Measurements from ENCODE around the gene HLA-B. TPM values are rescaled to one million over a fixed set of nuclear protein-coding genes. Genes with fewer than 3 reads are reported as not detected.
"Not testable (repeated sequence)": the region's sequence is repeated elsewhere in the genome, so short reads cannot be mapped to it uniquely, and the experiment has no call there.

The HLA-B gene
- total RNA-seq, 1 donor, result 475 TPM

DNA sequence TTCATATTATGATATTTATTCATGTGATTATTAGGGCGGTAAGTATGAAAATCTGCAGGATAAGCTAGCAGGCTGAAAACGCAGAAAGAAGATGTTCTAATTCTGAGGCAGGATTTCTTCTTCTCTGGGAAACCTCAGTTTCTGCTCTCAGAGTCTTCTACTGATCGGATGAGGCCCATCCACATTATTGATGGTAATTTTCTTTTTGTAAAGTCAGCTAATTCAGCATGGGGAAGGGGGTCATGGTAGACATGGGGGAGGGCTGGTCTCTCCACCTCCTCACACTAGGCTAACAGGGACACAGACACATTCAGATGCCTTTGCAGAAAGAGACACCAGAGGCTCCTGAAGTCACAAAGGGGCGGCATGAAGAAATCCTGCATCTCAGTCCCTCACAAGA is 24.7 kb upstream of the HLA-B start:
- TF ChIP-seq CTCF (IDR thresholded peaks at IDR 0.05; ENCODE audit: insufficient read depth, low read depth, low read length), result no peak
- DNase-seq (ENCODE audit: low read depth), result no peak
- H3K4me3 ChIP-seq (ENCODE audit: low read depth, low read length), result no peak overlapping the region

DNA sequence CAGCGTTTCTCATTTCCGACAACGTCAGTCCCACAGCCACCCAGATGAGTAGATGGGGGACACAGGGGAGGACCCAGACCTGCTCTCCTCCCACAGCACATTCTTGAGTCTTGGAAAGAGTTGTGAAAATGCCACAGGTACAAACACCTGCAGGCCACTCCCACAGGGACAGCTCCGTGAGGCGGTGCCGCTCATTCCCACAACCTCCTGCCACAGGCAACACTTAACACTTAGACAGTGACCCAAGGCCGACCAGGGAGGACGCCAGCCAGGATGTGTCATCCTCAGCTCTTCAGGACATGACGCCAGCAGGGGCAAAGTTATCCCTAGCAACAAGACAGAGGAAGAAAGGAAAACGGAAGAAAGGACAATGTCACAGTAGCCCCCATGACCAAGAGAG is 22.9 kb upstream of the HLA-B start:
- TF ChIP-seq CTCF (IDR thresholded peaks at IDR 0.05; ENCODE audit: insufficient read depth, low read depth, low read length), result no peak
- DNase-seq (ENCODE audit: low read depth), result no peak
- H3K4me3 ChIP-seq (ENCODE audit: low read depth, low read length), result no peak overlapping the region

DNA sequence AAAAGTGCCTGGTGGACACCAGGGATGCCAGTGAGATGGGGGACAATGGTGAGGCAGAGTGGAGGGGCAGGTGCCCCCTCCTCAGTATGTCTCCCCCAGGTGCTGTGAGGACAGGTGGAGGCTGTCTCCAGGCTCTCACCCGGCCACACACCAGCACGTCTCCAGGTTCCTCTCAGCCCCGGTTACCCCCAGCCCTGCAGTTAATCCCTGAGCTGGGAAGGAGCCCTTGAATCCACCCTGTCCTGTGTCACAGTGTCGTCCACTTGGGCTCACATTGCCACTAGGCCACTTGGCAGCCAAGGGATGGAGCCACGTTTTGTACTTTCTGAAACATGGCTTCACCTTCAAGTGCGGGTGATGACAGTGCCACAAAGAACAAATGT is 21.7 kb upstream of the HLA-B start:
- no peak for TF ChIP-seq CTCF (IDR thresholded peaks at IDR 0.05; ENCODE audit: insufficient read depth, low read depth, low read length)
- H3K4me3 ChIP-seq (ENCODE audit: low read depth, low read length), result no peak overlapping the region
- no peak for DNase-seq (ENCODE audit: low read depth)

DNA sequence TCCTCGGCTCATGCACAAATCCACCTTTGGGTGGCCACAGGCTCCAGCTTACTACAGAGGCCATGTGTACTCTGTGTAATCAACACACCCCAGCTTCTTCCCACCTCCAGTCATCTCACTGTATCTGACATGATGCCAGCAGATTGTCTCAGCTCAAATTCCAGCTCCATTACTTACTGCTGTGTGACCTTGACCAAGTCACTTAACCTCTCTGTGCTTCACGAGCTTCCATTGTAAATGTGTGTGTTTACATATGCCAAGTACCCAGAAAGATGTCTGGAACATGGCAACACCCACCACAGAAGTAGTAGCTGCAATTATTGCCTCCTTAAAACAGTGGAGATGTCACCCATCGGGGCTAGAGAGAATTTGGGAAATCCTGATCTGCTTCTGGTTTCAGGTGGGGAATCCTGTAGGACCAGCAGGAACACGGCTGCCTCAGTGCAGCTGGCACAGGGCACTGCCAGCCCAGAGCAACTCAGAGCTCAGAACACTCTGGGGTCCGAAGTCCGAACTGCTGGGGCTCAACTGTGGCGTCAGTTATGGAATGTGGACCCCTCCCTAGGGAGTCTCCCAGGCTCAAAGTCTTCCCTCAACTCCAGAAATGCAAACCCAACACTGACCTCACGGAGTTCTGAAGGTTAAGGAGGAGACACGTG is 21.2 kb upstream of the HLA-B start:
- TF ChIP-seq CTCF (IDR thresholded peaks at IDR 0.05; ENCODE audit: insufficient read depth, low read depth, low read length), result no peak
- no peak overlapping the region for H3K4me3 ChIP-seq (ENCODE audit: low read depth, low read length)
- DNase-seq (ENCODE audit: low read depth), result no peak

DNA sequence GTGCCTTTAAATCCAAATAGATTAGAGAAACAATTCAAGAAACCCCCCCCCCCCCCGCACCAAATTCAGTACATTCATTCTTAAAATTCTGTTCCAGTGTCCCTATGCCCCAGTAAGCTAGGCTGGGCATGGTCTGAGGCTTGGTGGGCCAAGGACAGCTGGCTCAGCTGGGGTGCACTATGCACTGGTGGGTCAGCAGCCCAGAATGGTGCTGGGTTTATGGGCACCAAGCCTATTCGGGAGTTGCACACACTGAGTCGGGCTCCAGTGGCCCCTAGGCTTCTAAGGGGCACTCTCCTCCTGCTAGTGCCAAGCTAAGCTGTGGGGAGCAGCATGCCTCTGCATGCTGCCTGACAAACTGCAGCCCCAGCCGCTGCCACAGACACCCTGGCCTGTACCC is 20.1 kb upstream of the HLA-B start:
- no peak for TF ChIP-seq CTCF (IDR thresholded peaks at IDR 0.05; ENCODE audit: insufficient read depth, low read depth, low read length)
- no peak for DNase-seq (ENCODE audit: low read depth)
- no peak overlapping the region for H3K4me3 ChIP-seq (ENCODE audit: low read depth, low read length)

DNA sequence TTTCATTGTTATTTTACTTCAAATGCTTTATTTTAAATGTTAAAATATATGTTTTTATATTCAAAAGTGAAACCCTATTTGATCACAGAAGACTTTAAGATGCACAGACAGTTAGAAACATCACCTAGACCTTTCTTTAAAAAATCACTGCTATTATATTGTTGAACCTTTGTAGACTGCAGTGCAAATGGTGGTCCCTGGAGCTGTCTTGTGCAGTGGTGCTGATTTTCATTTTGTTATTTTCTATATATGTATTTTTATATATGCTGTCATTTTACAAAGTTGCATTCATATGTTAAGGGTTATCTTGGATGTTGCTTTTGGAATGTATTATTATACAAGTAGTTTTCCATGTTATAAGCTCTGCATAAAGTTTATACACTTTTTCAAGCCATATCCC is 18.7 kb upstream of the HLA-B start:
- TF ChIP-seq CTCF (IDR thresholded peaks at IDR 0.05; ENCODE audit: insufficient read depth, low read depth, low read length), result no peak
- no peak overlapping the region for H3K4me3 ChIP-seq (ENCODE audit: low read depth, low read length)
- DNase-seq (ENCODE audit: low read depth), result no peak

DNA sequence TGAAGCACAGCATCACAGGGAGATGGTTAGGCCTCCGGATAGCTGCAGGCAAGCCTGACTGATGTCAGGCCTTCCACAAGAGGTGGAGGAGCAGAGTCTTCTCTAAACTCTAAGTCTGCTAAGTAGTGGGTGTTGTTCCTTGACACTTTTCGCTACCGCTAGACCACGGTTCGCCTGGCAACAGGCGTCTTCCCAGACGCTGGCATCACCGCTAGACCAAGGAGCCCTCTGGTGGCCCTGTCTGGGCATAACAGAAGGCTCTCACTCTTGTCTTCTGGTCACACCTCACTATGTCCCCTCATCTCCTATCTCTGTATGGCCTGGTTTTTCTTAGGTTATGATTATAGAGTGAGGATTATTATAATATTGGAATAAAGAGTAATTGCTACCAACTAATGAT is 17.1 kb upstream of the HLA-B start:
- DNase-seq (ENCODE audit: low read depth); H3K4me3 ChIP-seq (ENCODE audit: low read depth, low read length): not testable (repeated sequence)

Measured in fibroblast of villous mesenchyme (primary cell).